A549 treated with AZD9567 at 1 μM for 4 hours (cell line): Measurements from ENCODE around the gene PADI2. TPM values are rescaled to one million over a fixed set of nuclear protein-coding genes. Genes with fewer than 3 reads are reported as not detected.

Experiments
- total RNA-seq: library from RNA; stranded (reverse); fragments of 200-300 nt; extraction: Qiagen RNA extraction; gene quantifications from 5 replicates; pipeline ENCODE4 v1.2.3, GENCODE V29; 2022; ENCODE audit not compliant: insufficient read depth

Gene PADI2
- 0.64 to 1.5 TPM (median 1.1 TPM) in 5 replicates for total RNA-seq

GRCh38 chr1:17119076-17119772 lies at the start of gene PADI2:
TSS of gene PADI2 (minus strand) at chr1:17119451. CDS start at chr1:17119371, 80 bp downstream.

GRCh38 chr1:17053685-17054410 lies 65.4 kb downstream of the PADI2 start, which contains the start of gene SDHB:
TSS of gene SDHB (minus strand) at chr1:17054032. CDS start at chr1:17054019, 13 bp downstream.

Other genes with a start within 250 kb of the PADI2 start
- gene RNU1-2, start 223.5 kb downstream of the PADI2 start, total RNA-seq: 4.3 TPM in 1 of 5 replicates, not detected in the others
- gene CROCC, start 197.5 kb downstream of the PADI2 start, total RNA-seq: 2.9 to 10.0 TPM (median 8.4 TPM) in 5 replicates
- gene MFAP2, start 138.8 kb downstream of the PADI2 start, total RNA-seq: 0.21 to 2.3 TPM (median 0.62 TPM) in 5 replicates
- gene ATP13A2, start 107.5 kb downstream of the PADI2 start, total RNA-seq: 20.3 to 28.7 TPM (median 25.6 TPM) in 5 replicates
- gene SDHB, start 65.4 kb downstream of the PADI2 start, total RNA-seq: 103 to 111 TPM (median 107 TPM) in 5 replicates
- gene PADI1, start 85.7 kb upstream of the PADI2 start, total RNA-seq: 0.85 to 1.5 TPM (median 1.1 TPM) in 5 replicates
- gene PADI3, start 129.6 kb upstream of the PADI2 start, total RNA-seq: 0.80 to 1.3 TPM (median 0.93 TPM) in 5 replicates
- 0.08 TPM in 1 of 5 replicates, not detected in the others for gene PADI4, start 188.7 kb upstream of the PADI2 start, total RNA-seq